Ramos (cell line): ENCODE measurements around the gene LINC01488.

Source experiments
- in situ Hi-C: fragments of 300-500 bp; cut with MboI; formaldehyde crosslinking; loops from one replicate; pipeline ENCODE4 v1.14.3; 2022; ENCODE audit warnings: low sequenced_read_pairs; ENCODE audit not compliant: unreplicated experiment

LINC01488 gene

GRCh38 chr11:69520186-69520916 is 38.9 kb downstream of the LINC01488 start:
- in situ Hi-C loops, result no loop called here

DNA sequence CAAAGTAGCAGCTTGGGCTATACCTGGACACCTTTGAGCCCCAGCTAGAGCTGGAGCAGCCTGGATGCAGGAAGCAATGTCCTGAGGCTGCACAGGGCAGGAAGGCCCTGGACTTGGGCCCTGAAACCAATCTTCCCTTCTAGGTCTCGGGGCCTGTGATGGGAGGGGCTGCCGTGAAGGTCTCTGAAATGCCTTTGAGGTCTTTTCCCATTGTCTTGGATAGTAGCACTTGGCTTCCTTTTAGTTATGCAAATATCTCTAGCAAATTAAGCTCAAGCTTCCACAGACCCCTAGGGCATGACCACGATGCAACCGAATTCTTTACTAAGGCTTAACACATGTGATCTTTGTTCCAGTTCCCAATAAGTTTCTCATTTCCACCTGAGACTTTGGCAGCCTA is 40.0 kb downstream of the LINC01488 start:
- in situ Hi-C loops, result no loop called here

DNA sequence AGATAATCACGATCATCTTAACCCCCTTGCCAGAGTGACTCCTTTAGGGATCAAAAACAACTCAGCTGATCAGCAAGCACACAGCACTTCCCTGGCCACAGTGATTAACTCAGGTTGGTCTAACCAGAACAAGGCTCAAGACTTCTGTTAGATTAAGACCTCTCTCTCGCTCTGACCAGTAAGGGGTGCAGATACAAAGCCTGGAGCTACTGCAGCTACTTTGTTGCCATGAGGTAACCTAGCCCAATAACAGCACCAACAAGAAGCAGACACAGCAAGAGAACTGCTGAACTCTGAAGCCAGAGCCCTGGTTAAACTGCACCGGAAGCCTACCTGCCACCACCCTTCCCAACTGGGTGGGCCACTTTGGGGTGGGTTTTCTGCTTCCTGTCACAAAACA is 42.0 kb downstream of the LINC01488 start:
- in situ Hi-C loops, result no loop called here

- in situ Hi-C loops, result no loop called here
Observed at GRCh38 chr11:69524291-69524882, 42.9 kb downstream of the LINC01488 start.

DNA sequence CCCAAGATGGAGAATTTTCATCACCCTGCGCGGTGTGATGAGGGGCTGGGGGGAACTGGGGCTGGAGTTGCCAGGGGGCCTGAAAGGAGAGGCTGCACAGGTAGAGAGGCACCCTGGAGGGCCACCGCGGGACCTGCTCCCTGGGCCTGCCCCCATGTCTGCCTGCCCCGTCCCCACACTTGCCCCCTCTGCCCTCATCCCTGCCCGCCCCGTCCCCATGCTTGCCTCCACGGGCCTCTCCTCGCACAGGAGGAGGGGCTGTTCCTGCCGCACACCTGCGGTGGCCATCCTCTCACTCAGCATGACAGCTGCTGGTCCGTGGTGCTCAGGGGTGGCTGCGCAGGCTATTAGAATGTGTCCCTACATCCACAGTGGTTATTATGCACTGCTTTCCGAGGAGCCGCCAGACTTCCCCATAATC is 43.5 kb downstream of the LINC01488 start:
- in situ Hi-C loops, result no loop called here

DNA sequence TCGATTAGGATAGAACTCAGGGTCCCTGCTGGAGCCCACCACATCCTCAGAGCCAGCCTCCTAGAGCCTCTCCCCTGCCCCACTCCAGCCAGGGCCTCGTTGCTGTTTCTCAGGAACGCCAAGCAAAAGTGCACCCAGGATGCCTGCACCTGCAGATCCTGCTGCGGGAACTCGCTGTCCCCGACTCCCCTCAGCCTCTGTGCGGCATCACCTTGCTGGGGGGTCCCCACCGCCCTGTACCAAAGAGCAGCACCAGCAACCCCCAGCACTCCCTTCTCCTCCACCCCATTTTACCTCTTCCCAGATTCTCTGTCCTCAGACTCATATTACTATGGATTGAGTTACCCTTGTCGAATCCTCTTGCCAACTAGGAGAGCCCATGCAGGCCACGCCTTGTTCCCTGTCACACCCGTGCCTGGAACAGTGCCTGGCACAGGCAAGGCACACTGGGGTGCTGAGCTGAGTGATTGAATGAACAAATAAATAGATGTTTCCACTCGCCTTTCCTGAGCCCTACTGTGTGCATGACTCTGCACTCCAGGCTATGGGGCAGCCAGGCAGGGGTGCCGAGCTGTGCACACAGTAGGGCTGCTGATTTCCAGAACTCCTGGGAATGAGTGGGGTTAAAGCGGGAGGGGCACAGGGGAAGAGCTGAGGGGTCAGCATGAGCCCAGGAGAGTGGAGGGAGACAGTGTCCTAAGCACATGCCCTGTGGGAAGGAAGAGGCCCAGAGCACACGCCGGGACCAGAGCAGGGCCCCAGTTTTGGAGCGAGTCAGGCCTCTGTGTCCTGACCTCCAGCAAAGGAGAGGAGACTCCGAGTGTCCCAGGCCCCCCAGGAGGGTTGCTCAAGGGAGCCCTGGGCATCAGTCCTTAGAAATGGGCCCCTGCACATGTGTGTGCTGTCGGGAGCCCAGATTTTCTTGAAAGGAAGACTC is 44.3 kb downstream of the LINC01488 start:
- in situ Hi-C loops, result no loop called here

- in situ Hi-C loops, result no loop called here
Observed at GRCh38 chr11:69526453-69526810, 45.0 kb downstream of the LINC01488 start.

- in situ Hi-C loops, result no loop called here
Observed at GRCh38 chr11:69529001-69529400, 47.5 kb downstream of the LINC01488 start.

DNA sequence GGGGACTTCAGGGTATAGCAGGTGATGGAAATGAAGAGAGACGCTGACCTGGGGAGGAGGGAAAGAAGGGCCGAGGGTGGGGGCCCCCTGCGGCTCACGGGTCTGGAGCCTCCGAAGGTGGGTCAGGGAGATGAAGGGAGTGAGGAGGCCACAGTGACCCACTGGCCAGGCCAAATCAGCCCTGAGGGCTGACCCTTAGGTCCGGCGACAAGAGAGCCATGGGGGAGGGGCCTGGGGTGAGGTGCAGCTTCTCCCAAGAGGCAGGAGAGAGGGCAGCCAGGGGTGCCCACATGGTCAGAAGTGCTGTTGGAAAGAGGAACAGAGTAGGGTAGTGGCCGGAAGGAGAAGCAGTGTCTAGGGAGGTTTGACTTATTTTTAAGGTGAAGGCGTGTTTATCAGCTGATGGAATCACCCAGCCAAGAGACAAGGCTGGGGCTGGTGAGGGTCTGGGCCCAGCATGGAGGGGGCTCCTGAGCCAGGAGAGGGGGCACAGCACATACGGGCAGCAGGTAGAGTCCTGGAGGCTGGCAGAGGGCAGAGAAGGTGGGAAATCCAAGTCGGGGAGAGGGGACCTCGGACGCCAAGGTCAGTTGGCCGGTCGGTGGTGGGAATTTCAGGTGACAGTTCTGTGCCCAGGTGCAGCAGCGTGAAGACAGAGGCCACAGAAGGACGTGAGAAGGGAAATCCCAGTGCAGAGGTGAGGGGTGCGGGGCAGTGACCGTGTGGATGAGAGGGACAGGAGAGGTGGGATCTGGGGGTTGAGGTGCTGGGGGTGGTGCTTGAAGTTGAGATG is 49.0 kb downstream of the LINC01488 start:
- in situ Hi-C loops, result no loop called here

DNA sequence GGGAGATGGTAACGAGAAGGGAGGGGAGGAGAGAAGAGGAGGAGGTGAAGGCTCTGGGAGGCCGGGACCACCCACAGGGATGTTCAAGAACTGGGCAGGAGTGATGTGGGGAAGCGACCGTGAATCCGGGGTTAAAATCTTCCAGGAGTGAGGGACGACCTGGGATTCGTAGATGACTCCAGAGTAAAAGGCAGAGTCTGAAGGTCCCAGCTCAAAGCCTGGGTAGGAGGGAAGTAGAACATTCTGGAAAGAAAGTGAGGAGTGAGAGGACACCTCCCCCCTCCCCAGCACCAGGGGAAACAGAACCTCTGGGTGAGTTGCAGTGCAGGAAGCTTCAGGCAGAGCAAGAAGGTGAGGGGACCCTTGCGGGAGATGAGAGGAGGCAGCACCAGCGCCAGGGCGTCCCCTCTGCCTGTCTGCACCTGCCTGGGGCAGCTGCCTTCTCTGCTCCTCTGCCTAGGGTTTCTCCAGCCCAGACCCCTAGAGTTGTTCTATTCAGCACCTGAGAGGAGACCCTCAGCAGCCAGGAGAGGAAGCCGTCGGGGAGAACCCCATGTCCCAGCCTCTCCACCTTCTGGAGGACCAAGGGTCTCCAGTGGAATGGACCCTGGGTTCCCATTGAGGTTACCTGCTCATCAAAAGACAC is 49.7 kb downstream of the LINC01488 start:
- in situ Hi-C loops, result no loop called here

DNA sequence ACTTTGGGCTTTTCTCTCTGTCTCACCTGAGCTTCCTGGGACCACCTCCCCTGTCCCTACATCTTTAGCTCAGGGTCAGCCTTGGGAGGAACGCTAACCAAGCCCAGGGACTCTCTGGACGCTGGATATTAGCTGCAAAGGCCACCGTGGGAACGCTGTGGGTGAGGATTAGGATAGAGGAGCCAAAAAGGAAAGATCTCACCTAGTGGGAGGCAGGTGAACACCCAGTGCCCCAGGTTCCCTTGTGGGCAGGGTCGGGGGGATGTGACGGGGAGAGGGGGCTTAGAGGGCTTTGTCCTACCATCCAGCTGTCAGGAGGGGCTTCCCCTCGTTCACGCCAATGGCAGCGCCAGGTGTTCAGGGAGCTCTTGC is 50.2 kb downstream of the LINC01488 start:
- in situ Hi-C loops, result no loop called here

- in situ Hi-C loops, result no loop called here
Observed at GRCh38 chr11:69533296-69534165, 52.1 kb downstream of the LINC01488 start.

DNA sequence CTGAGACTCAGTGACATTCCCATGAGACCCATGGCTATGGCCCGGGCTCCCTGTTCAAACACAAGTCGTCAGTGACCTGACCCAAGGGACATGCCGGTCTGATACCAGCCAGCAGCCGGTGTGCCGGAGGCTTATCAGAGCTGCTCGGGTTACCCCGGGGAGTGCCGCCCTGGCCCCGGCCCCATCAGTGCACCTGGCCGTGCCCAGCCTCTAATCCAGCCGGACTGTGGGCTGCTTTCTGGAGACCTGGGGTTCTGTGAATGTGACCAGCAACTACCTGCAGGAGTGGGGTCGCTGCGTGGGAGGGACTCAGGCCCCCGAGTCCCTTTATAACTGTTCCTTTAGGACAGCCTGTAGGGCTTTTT is 52.7 kb downstream of the LINC01488 start:
- in situ Hi-C loops, result no loop called here

GRCh38 chr11:69535908-69536307 is 54.4 kb downstream of the LINC01488 start:
- in situ Hi-C loops, result no loop called here

GRCh38 chr11:69536406-69536805 is 54.9 kb downstream of the LINC01488 start:
- in situ Hi-C loops, result no loop called here

- in situ Hi-C loops, result no loop called here
Observed at GRCh38 chr11:69537126-69537525, 55.7 kb downstream of the LINC01488 start.

DNA sequence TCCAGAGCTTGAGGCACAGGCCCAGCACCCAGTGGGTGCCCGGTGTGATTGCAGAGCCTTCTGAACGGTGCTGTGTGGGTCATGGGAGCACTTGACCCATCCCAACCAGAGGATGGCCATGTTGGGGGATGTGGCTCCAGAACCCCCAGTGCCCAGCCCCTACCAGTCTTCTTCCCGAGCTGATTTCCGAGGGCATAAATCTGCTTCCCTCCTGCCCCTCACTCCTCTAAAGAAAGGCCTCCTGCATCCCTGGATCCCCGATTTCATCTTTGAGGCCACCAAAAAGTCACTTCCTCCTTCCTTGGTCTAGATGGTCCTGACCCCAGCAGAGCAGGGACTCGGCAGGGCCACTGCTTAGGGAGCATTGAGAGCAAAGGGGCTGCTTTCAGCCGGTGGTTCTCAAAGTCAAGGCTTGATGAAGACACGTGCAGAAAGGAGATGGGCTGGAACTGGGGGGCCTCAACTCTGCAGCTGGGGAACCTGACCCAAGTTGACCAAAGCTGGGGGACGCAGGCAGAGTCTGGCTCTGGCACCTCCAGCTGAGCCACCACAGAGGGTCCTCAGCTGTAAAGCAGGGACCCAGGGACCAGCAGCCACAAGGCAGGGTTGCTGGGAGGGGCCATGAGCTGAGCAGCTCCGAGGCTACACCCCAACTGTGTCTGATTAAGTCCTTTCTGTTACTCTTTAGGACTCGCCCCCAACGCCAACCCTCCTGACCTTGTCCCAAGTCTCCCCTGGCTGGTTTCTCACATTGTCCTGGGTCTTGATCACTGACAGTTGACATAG is 56.6 kb downstream of the LINC01488 start:
- in situ Hi-C loops, result no loop called here

DNA sequence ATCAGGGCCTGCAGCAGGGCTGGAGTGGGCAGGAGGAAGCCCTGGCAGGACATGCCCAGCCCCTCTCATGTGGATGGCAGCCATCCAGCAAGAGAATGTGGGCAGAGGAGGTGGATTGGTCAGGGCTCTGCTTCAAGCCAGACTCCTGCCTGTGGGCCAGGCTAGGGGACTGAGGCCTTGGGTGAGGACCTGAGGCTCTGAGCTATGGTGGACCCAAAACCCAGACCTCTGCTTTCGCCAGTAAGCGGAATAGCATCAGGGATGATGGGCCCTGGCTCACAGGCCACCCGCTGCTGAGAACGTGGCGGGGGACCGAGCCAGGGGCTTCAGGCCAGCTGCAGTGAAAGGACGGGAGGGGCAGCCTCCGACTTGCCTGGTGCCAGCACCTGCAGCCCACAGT is 57.4 kb downstream of the LINC01488 start:
- in situ Hi-C loops, result no loop called here
